Stimulated activated naive B cell treated with anti-CD40 and anti-IgM and Interleukin-4, amounts not matched to agents 10 μg/mL and 1 μg/mL and 100 μg/mL, for 72 hours (primary cell): ENCODE data around the gene RAE1.

ENCODE experiments used
- ATAC-seq, 2 donors: fragments of 150-1000 bp; cut with Tn5 transposase; replicated peaks; 2 replicates each; pipeline ENCODE4 v1.10.0; 2021; ENCODE audit warnings: moderate library complexity in 1 of 2
- DNase-seq: peaks from one replicate; pipeline ENCODE4 v3.0.0; 2021
- H3K27ac Mint-ChIP-seq: one replicate; pipeline ENCODE4 v1.8.0; 2022; ENCODE audit warnings: mild to moderate bottlenecking, mixed read lengths
- H3K27me3 Mint-ChIP-seq, 2 donors: one replicate each; pipeline ENCODE4 v1.8.0; 2022; ENCODE audit warnings: mixed read lengths in 2 of 2
- H3K36me3 Mint-ChIP-seq, 2 donors: one replicate each; pipeline ENCODE4 v1.8.0; 2022; ENCODE audit warnings: mixed read lengths in 2 of 2, mild to moderate bottlenecking in 1 of 2
- H3K4me1 Mint-ChIP-seq, 2 donors: one replicate each; pipeline ENCODE4 v1.8.0; 2022; ENCODE audit warnings: mixed read lengths in 2 of 2, mild to moderate bottlenecking in 1 of 2
- H3K4me3 Mint-ChIP-seq, 2 donors: one replicate each; pipeline ENCODE4 v1.8.0; 2022; ENCODE audit warnings: mild to moderate bottlenecking in 2 of 2, mixed read lengths in 2 of 2, moderate library complexity in 1 of 2
- H3K9me3 Mint-ChIP-seq, 2 donors: one replicate each; pipeline ENCODE4 v1.8.0; 2022; ENCODE audit warnings: mixed read lengths in 2 of 2, mild to moderate bottlenecking in 1 of 2

The RAE1 gene

GRCh38 chr20:57372581-57373350 is 21.7 kb downstream of the RAE1 start:
- DNase-seq = no peak
- ATAC-seq = no peak
- Mint-ChIP-seq H3K4me1 (peaks cover 0 to 4% of the 10 kb centered on the region in 2 donors), H3K36me3 (peaks cover 69 to 78% of the 10 kb centered on the region in 2 donors), H3K9me3 (no peaks in the 10 kb centered on the region), H3K27ac (no peak overlapping the region), H3K4me3 (no peak overlapping the region), H3K27me3 (no peaks in the 10 kb centered on the region)

- H3K27me3 Mint-ChIP-seq = no peaks in the 10 kb centered on the region
- peak overlapping the region; percentile 38 for H3K27ac Mint-ChIP-seq
- H3K36me3 Mint-ChIP-seq = peaks cover 66 to 70% of the 10 kb centered on the region in 2 donors
- peaks cover 0 to 4% of the 10 kb centered on the region in 2 donors for H3K4me1 Mint-ChIP-seq
- H3K9me3 Mint-ChIP-seq = no peaks in the 10 kb centered on the region
- H3K4me3 Mint-ChIP-seq = no peak overlapping the region
- DNase-seq (no peak), ATAC-seq (no peak)
Measured at GRCh38 chr20:57374343-57374930, 23.4 kb downstream of the RAE1 start.

- Mint-ChIP-seq H3K9me3 (no peaks in the 10 kb centered on the region), H3K27ac (peak overlapping the region; percentile 38), H3K27me3 (no peaks in the 10 kb centered on the region), H3K36me3 (peaks cover 60 to 65% of the 10 kb centered on the region in 2 donors), H3K4me1 (peaks cover 0 to 4% of the 10 kb centered on the region in 2 donors), H3K4me3 (no peak overlapping the region)
- no peak for DNase-seq
- no peak for ATAC-seq
Measured at GRCh38 chr20:57374931-57375651, 24.0 kb downstream of the RAE1 start.

GRCh38 chr20:57375652-57376230 is 24.7 kb downstream of the RAE1 start:
- no peaks in the 10 kb centered on the region for H3K27me3 Mint-ChIP-seq
- H3K4me3 Mint-ChIP-seq = no peak overlapping the region
- ATAC-seq (no peak), DNase-seq (no peak)
- peaks cover 57 to 63% of the 10 kb centered on the region in 2 donors for H3K36me3 Mint-ChIP-seq
- peaks cover 0 to 4% of the 10 kb centered on the region in 2 donors for H3K4me1 Mint-ChIP-seq
- peak overlapping the region; percentile 27 for H3K27ac Mint-ChIP-seq
- H3K9me3 Mint-ChIP-seq = no peaks in the 10 kb centered on the region

- peaks cover 6% of the 10 kb centered on the region in 2 donors for H3K4me1 Mint-ChIP-seq
- H3K27me3 Mint-ChIP-seq = no peaks in the 10 kb centered on the region
- DNase-seq (no peak), ATAC-seq (no peak)
- no peaks in the 10 kb centered on the region for H3K9me3 Mint-ChIP-seq
- no peak overlapping the region for H3K4me3 Mint-ChIP-seq
- peaks cover 43 to 57% of the 10 kb centered on the region in 2 donors for H3K36me3 Mint-ChIP-seq
- no peak overlapping the region for H3K27ac Mint-ChIP-seq
Measured at GRCh38 chr20:57377350-57377749, 26.3 kb downstream of the RAE1 start.

- H3K9me3 Mint-ChIP-seq = no peaks in the 10 kb centered on the region
- no peaks in the 10 kb centered on the region for H3K27me3 Mint-ChIP-seq
- H3K36me3 Mint-ChIP-seq = peaks cover 41 to 57% of the 10 kb centered on the region in 2 donors
- H3K4me1 Mint-ChIP-seq = peaks cover 6% of the 10 kb centered on the region in 2 donors
- H3K4me3 Mint-ChIP-seq = no peak overlapping the region
- no peak overlapping the region for H3K27ac Mint-ChIP-seq
- DNase-seq (no peak), ATAC-seq (no peak)
Measured at GRCh38 chr20:57378107-57378506, 27.1 kb downstream of the RAE1 start.

GRCh38 chr20:57378646-57379262 is 27.7 kb downstream of the RAE1 start:
- H3K4me3 Mint-ChIP-seq = no peak overlapping the region

GRCh38 chr20:57379263-57379647 is 28.2 kb downstream of the RAE1 start:
- Mint-ChIP-seq H3K36me3 (peaks cover 33 to 56% of the 10 kb centered on the region in 2 donors), H3K4me1 (peaks cover 5 to 7% of the 10 kb centered on the region in 2 donors), H3K27ac (no peak overlapping the region), H3K4me3 (no peak overlapping the region), H3K27me3 (no peaks in the 10 kb centered on the region), H3K9me3 (no peaks in the 10 kb centered on the region)
- DNase-seq (no peak), ATAC-seq (no peak)

More at GRCh38 chr20:57378646-57379262, 27.7 kb downstream of the RAE1 start:
- no peak for DNase-seq
- no peaks in the 10 kb centered on the region for H3K27me3 Mint-ChIP-seq
- peaks cover 6% of the 10 kb centered on the region in 2 donors for H3K4me1 Mint-ChIP-seq
- H3K9me3 Mint-ChIP-seq = no peaks in the 10 kb centered on the region
- peaks cover 36 to 56% of the 10 kb centered on the region in 2 donors for H3K36me3 Mint-ChIP-seq
- no peak overlapping the region for H3K27ac Mint-ChIP-seq
- no peak for ATAC-seq

- peaks cover 3 to 11% of the 10 kb centered on the region in 2 donors for H3K4me1 Mint-ChIP-seq
- DNase-seq (no peak), ATAC-seq (no peak)
- peak overlapping the region; percentile 14 for H3K27ac Mint-ChIP-seq
- H3K4me3 Mint-ChIP-seq = no peak overlapping the region
- H3K27me3 Mint-ChIP-seq = no peaks in the 10 kb centered on the region
- peaks cover 31 to 51% of the 10 kb centered on the region in 2 donors for H3K36me3 Mint-ChIP-seq
- no peaks in the 10 kb centered on the region for H3K9me3 Mint-ChIP-seq
Measured at GRCh38 chr20:57380081-57380750, 29.2 kb downstream of the RAE1 start.

- peak; percentile 73 to 74 for ATAC-seq
- Mint-ChIP-seq H3K4me3 (no peak overlapping the region), H3K36me3 (peaks cover 22 to 49% of the 10 kb centered on the region in 2 donors), H3K9me3 (no peaks in the 10 kb centered on the region), H3K27ac (no peak overlapping the region), H3K27me3 (no peaks in the 10 kb centered on the region), H3K4me1 (peaks cover 2 to 11% of the 10 kb centered on the region in 2 donors)
- DNase-seq = peak; percentile 68
Measured at GRCh38 chr20:57381596-57382503, 30.8 kb downstream of the RAE1 start.

- H3K27ac Mint-ChIP-seq = no peak overlapping the region
- peaks cover 18 to 43% of the 10 kb centered on the region in 2 donors for H3K36me3 Mint-ChIP-seq
- H3K27me3 Mint-ChIP-seq = no peaks in the 10 kb centered on the region
- ATAC-seq = no peak
- H3K4me3 Mint-ChIP-seq = no peak overlapping the region
- H3K9me3 Mint-ChIP-seq = no peaks in the 10 kb centered on the region
- no peak for DNase-seq
- H3K4me1 Mint-ChIP-seq = peaks cover 2 to 11% of the 10 kb centered on the region in 2 donors
Measured at GRCh38 chr20:57382516-57382915, 31.5 kb downstream of the RAE1 start.

GRCh38 chr20:57383447-57384347 is 32.6 kb downstream of the RAE1 start:
- ATAC-seq = no peak
- Mint-ChIP-seq H3K4me3 (no peak overlapping the region), H3K27ac (no peak overlapping the region), H3K36me3 (peaks cover 13 to 36% of the 10 kb centered on the region in 2 donors), H3K4me1 (peaks cover 2 to 13% of the 10 kb centered on the region in 2 donors), H3K9me3 (no peaks in the 10 kb centered on the region), H3K27me3 (no peaks in the 10 kb centered on the region)
- no peak for DNase-seq
